NT2/D1 (cell line): ENCODE data around the gene NBEAL1.

Experiments used
- SUZ12 ChIP-seq: IDR thresholded peaks from 2 replicates; pipeline ENCODE4 v1.6.1; 2011; ENCODE audit not compliant: insufficient read length, insufficient read depth; ENCODE audit errors: extremely low read depth
- ZNF274 ChIP-seq: IDR thresholded peaks from 2 replicates; pipeline ENCODE4 v1.6.1; 2011; ENCODE audit warnings: mild to moderate bottlenecking, low read depth, low read length

DNA sequence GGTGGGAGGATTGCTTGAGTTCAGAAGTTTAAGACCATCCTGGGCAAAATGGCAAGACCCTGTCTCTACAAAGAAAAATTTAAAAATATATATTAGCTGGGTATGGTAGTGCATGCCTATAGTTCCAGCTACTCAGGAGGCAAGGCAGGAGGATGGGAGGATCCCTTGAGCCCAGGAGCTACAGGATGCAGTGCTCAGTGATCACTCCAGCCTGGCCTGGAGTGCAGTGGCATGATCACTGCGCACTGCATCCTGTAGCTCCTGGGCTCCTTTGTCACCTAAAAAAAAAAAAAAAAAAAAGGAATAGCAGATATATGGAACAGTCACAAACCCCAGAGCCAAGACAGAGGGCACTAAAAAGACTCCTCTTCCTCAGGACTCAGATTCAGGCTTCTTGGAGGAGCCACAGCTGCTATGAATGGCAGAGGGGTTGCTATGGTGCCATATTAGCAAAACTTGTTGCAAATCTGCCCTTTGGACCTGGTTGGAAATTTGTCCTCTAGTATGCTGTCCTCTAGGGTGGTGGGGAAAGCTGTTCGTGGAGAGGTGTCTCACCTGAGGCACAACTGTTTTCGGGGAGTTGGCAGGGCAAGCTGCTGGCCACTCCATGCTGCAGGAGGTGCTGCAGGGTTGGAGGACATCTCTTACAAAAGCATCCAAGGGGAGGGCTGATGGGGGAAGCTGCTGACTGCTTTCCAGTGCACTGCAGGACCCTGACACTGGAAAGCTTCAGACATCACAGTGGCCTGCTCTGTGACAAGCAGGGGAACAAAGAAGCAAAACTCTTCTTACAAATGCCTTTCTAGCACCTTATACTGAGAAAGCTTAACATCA lies 246.9 kb downstream of the NBEAL1 start:
- TF ChIP-seq SUZ12 (no peak), ZNF274 (no peak)
